ENCODE results near the gene HECTD1.

- no peak for TF ChIP-seq POLR2A (IDR thresholded peaks at IDR 0.05)
- TF ChIP-seq, protein P1, sequence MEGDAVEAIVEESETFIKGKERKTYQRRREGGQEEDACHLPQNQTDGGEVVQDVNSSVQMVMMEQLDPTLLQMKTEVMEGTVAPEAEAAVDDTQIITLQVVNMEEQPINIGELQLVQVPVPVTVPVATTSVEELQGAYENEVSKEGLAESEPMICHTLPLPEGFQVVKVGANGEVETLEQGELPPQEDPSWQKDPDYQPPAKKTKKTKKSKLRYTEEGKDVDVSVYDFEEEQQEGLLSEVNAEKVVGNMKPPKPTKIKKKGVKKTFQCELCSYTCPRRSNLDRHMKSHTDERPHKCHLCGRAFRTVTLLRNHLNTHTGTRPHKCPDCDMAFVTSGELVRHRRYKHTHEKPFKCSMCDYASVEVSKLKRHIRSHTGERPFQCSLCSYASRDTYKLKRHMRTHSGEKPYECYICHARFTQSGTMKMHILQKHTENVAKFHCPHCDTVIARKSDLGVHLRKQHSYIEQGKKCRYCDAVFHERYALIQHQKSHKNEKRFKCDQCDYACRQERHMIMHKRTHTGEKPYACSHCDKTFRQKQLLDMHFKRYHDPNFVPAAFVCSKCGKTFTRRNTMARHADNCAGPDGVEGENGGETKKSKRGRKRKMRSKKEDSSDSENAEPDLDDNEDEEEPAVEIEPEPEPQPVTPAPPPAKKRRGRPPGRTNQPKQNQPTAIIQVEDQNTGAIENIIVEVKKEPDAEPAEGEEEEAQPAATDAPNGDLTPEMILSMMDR (IDR thresholded peaks at IDR 0.05 in 4 of 5, conservative IDR thresholded peaks at IDR 0.05 in 1 of 5), result no peak
Observed at GRCh38 chr14:31162910-31163649, 44.5 kb downstream of the HECTD1 start.
